ENCODE results near the gene PMEL.
"Not testable (repeated sequence)": the region's sequence is repeated elsewhere in the genome, so short reads cannot be mapped to it uniquely, and the experiment has no call there.

PMEL gene

DNA sequence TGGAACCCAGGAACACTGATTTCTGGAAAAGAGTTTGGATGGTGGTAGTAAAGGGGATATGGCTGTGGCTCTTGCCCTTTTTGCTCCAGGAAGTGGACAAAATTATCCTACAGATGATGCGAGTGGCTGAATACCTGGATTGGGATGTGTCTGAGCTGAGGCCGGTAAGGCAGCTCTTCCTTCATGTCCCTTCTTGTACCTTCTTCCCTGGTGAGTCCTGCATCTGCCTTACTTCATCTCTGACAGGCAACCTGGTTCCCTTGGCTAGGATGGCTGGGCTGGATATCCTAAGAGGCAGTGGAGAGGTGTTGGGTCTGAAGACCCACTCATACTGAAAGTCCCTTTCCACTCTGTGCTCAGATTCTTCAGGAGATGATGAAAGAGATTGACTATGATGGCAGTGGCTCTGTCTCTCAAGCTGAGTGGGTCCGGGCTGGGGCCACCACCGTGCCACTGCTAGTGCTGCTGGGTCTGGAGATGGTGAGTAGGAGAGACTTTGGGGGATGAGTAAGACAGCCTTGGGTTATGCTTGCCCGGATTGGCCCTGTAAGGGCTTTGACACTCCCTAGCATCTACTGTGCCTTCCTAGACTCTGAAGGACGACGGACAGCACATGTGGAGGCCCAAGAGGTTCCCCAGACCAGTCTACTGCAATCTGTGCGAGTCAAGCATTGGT, 26.9 kb downstream of the PMEL start:
- DNase-seq = no peak

GRCh38 chr12:55937981-55938380, 27.9 kb downstream of the PMEL start:
- DNase-seq = no peak

DNA sequence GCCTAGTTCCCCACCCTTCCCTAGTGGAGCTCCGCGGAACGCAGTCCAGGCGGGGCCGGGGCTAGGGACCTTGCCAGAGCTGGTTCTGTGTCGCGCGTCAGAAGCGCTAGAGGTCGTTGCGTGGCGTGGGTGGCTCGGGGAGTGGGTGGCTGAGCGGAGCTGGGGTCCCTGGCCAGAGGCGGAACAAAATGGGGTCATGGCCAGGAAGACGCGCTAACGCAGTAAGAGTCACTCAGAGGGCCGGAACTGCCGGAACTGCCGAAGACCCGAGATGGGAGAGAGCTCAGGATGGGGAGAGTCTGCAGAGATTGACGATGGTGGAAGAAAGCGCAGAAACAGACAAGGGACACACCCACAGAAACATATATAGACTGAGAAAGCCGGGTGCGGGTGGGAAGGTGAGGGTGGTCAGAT, 30.1 kb downstream of the PMEL start:
- peak; percentile 48 to 49 for DNase-seq

GRCh38 chr12:55934773-55935172, 31.1 kb downstream of the PMEL start:
- DNase-seq = no peak

DNA sequence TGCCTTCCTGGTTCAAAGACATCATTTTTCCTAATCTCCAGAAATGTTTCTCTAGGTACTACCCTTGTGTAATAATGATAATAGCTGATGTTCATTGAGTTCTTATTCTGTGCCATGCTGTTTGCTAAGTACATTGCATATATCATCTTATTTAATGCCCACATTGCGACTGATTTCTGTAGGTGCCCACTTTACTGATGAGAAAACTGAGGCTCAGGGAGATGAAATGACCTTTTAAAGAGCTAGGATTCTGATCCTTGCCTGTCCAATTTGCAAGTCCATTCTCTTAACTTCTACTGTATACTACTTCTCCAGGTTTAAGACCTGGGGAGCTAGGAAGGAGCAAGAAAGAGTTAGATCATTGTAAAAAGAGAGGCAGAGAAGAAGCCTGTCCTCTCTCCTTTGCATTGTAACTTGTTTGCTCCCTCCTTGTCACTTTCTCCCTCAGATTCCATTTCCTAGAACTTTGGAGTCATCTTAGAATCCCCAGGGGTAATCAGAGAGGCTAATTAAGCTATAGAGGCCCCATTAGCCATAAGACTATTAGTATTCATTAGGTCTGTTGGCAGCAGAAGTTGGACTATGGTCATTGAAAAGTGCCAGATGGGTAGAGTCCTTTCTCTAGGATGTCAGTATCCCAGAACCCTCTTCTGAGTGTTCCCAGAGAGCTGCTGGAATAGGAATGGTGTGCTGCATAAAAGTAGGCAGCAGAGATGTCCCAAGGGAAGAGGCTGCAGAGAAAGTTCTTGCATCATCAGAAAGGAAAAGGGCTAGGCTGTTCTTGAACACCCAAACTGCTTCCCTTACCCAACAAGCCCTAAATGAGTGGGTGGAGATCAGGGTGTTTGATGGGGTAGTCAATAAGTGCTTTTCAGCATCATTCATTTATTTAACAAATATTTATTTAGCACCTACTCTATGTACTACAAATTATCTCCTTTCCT, 31.8 kb downstream of the PMEL start:
- DNase-seq = no peak

DNA sequence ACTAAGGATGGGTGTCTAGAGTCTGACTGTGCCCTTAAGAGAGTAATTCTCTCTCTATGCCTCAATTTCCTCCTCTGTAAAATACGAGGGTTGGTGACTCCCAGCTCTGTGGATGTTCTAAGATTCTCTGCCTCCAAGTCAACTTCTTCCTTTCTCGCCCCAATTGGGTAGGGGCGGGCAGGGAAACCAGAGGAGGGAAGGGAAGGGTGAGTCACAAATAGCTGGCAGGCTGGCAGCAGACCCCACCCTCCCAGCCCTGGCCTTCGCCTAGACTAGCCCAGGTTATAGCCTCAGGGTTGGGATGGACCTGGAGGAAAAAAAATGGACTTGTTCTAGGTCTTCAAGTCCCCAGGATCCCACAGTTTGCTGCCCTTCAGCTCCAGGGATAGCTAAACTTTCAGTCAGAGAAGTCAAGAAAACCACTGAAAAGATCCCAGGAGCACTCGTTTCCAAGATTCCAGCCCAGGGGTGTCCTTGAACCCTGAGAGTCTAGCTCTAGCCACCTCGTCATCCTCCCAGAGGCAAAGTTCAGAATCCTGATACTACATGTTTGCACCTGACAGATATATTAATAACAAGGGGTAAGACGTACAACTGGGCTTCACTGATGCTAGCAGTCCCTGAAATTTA, 32.6 kb downstream of the PMEL start:
- DNase-seq = no peak

DNA sequence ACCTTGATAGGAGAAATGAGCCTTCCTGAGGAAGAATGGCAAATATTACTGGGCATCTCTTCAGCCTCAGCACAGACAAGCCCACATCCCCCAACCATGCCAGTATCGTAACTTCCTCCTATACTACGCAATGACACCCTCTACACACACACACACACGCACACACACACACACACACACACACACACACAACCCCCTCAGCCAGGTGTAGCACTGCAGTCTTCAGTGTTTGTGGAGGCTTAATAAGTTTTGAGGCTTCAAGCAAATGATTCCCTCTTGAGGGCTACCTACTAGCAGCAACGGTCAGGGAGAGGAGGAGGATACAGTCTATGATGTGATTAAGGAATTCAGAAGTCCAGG, 33.3 kb downstream of the PMEL start:
- DNase-seq = peak; percentile 44 to 54

DNA sequence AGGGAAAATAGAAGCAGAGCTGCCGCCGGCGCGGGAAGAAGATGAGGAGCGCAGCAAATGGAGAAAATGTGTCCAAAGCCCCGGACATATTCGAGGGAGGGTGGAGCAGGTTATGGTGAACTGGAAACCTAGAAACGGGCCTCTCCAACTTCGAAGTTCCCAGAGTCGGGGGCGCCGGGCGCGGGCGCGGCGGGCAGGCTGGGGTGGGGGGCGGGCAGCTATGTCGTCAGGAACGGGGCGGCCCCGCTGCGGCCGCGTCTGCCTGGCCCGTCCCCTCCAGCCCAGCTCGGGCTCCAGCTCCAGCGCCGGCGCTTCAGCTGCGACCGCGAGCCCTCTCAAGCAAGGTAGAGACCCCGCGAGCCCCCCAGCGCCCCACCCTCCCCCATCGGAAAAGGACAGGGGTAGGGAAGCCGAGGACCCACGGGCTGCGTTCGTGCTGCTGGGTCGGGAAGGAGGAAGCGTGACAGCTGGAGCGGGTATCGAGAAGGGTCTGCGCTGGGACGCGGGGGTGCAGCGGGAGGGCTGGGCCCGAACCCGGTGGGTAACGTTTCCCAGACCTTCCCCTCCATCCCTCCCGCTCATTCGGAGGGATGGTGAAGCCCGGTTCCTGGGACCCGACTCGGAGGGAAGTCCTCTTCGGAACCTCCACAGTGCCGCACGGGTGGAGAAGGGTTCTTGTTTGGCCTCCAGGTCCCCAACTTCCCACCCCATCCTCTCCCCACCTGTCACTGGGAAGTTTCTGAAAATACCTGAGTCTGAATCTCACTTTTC, 33.9 kb downstream of the PMEL start:
- no peak for DNase-seq

DNA sequence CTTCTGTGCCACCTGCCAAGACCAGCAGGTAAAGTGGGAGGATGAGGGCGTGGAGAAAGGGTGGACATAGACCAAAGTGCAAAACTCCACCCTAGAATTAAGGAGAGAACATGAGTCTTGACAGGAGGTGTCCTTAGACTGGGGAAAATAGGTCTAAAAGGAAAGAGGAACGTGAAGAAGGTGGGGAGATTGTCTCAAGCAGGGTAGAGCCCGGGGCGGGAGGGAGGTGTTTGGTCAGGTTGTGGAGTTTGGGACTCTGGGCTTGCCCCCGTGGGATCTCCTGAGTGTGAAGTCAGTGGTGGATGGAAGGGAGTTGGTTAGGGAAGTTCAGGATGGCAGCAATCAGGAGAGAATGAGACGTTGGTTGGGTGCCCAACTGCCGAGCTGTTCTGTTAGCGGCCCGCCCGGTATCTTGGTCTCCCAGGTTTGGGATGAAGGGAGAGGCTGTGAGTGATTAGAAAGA, 34.5 kb downstream of the PMEL start:
- DNase-seq = no peak

GRCh38 chr12:55930771-55931316, 35.0 kb downstream of the PMEL start, which contains the start of gene DGKA:
TSS of gene DGKA (plus strand) at chr12:55931162. CDS start at chr12:55936504, 5,342 bp downstream.
- peak; percentile 75 for DNase-seq

- peak; percentile 81 to 85 for DNase-seq
Measured at GRCh38 chr12:55929306-55929791, 36.5 kb downstream of the PMEL start.

DNA sequence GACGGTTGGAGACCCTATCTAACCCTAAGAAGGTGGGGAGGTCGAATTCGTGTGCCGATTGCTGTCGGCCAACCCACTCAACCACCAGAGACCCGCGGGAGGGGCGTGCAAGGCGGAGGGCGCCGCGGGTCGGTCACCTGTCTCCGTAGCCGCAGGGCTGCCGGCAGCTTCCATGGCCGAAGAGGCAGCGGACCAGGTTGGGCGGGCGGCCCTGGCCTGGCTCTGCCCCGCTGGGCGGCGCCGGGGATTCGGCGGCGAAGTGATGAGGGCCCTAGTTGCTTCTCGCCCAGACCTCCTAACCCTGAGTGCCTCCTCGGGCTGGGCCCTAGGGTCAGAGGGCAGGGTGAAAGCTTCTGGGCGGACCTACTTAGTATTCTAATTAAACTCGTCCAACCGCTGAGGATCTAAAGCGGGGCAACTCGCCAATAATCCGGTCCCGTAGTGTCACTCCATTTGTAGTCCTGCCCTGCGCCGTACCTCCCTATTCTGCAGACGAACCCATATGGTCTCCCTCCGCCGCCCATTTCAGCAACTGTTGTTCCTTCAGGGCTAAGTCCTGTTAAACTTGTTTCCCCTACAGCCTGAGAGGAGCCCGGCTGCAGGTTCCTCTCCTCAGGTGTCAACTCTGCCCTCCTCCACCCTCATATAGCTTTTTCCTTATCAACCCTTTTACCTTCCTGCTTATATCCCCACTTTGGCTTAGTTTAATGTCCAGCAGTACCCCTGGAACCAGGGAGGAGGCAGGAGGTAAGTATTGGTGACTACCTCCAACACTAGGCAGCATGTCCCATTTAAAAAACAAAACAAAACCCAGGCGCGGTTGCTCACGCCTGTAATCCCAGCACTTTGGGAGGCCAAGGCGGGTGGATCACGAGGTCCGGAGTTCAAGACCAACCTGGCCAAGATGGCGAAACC, 38.0 kb downstream of the PMEL start, which contains the start of gene PYM1:
Gene PYM1 (minus strand): TSS at position 307 of the 915 bp plus-strand sequence. CDS start 133 bp downstream, at position 174.
- peak in 1 of 2 donors; percentile 46 for DNase-seq

GRCh38 chr12:55926738-55927587, 38.9 kb downstream of the PMEL start:
- peak; percentile 83 to 86 for DNase-seq

DNA sequence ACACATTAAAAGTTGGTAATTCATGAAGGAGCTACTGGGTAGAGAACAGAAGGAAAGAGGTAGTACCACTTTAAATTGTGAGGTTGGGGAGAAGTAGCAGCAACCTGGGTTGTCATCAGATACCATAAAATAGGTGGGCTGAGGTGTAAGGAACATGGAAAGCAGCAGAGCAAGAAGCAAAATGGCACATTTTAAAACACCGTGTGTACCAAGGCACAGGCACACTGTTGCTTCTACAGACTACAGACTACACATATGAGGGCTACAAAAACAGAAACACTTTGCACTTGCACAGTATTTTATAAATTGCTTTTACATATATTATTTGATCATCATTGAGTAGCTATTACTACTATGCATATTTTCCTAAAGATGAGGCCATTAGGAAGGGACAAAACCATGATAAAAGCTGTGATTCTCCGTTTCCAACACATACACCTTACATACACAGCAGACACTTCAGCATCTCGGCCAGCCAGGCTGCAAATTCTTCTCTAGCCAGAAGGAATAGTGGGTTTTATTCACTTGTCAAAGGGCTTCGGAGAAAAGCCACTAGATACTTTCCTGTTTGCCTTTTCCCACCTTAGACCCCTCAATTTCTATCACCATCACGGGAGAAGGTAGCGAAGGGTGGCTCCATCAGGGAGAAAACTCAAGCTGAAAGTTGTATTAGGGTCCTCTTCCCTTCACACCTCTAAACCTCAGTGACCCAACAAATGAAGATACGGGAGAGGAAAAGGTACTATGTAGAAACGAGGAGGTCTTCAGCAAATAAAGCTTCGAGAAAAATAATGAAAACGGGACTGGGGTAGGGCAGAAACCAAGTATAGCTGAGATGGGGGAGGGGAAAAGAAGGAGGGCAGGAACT, 39.7 kb downstream of the PMEL start:
- DNase-seq = no peak

DNA sequence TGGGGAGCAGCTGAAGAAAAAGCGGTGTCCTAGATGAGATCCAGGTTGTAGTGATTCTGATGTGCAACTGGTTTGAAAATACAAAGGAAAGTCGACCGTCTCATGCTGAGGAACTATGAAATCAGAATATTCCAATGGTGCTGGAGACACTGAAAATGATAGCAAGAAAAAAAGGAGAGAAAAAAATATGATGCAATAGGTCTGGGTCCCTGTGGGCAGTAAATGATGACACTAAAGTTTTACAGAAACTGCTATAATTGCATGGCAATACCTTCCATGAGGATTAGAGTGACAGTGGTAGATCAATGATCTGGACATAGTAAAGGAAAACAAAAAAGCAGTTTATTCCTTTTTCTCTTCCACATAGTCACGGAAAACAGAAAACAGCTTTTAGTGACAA, 40.5 kb downstream of the PMEL start:
- DNase-seq = no peak

DNA sequence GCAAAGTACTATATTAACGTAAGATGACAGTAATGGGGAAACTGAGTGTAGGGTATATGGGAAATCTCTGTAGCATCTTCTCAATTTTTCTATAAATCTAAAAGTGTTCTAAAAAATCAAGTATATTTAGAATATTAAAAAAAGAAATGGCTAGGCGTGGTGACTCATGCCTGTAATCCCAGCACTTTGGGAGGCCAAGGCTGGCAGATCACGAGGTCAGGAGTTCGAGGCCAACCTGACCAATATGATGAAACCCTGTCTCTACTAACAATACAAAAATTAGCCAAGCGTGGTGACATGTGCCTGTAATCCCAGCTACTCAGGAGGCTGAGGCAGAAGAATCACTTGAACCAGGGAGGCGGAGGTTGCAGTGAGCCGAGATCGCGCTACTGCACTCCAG, 42.2 kb downstream of the PMEL start:
- DNase-seq = not testable (repeated sequence)

- DNase-seq = no peak
Measured at GRCh38 chr12:55922126-55922525, 43.7 kb downstream of the PMEL start.

DNA sequence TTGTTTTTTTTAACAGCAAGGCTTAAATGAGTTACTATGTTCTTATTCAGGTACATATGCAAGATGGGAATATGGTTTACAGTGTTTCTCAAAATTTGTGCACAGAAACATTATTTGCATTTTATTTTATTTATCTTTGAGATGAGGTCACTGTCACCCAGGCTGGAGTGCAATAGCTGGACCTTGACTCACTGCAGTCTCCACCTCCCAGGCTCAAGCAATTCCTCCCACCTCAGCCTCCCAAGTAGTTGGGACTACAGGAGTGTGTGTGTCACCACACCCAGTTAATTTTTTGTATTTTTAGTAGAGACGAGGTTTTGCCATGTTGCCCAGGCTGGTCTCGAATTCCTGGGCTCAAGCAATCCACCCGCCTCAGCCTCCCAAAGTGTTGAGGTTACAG, 46.8 kb downstream of the PMEL start:
- DNase-seq = not testable (repeated sequence)

- DNase-seq = no peak
Measured at GRCh38 chr12:55915482-55915859, 50.4 kb downstream of the PMEL start.
